Keratinocyte (primary cell): ENCODE results near the gene GID8.

Source experiments
- CTCF ChIP-seq, 3 experiments: IDR thresholded peaks in 1 of 3; conservative IDR thresholded peaks in 1 of 3; optimal IDR thresholded peaks in 1 of 3; 2 replicates in 2 of 3; 3 replicates in 1 of 3; pipeline versions ENCODE3 to v1.5.1; 2011; ENCODE audit warnings: low read length in 3 of 3, mild to moderate bottlenecking in 3 of 3, moderate library complexity in 2 of 3, control low read depth in 1 of 3, inconsistent platforms in 1 of 3; ENCODE audit not compliant: insufficient read depth in 2 of 3; ENCODE audit errors: extremely low read depth in 1 of 3
- EZH2 ChIP-seq: IDR thresholded peaks from one replicate; pipeline ENCODE4 v1.6.1; 2012; ENCODE audit warnings: inconsistent platforms, mild to moderate bottlenecking, low read length, moderate library complexity

DNA sequence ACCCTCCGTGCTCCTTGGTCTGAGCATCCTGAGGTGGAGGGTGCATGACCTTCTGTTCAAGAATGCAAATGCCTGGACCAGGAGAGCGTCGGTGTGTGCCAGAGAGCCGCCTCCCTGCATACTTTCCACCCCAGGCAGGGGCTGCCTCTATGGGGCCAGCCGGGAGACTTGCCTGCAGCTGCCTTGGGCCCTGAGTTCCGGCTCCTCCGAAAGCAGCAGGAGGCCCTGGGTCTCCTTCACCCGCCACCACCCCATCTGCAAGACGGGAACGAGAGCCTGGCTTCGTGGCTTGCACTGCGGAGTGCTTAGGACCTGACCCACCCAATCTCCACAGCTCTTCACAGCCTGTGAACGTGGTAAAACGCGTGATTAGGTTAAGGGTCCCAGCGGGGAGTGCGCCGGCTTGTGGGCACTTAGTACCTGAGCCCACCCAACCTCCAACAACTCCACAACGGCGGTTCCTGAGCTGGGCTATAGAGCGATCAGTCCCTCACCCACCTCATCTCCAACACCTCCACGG is 52.4 kb downstream of the GID8 start:
- TF ChIP-seq CTCF (optimal IDR thresholded peaks at IDR 0.05 in 1 of 3, IDR thresholded peaks at IDR 0.05 in 1 of 3, conservative IDR thresholded peaks at IDR 0.05 in 1 of 3; ENCODE audit: extremely low read depth in 1 of 3, insufficient read depth in 2 of 3, low read length in 3 of 3) (no peak), EZH2 (no peak)
